HepG2 (cell line): ENCODE results near the gene ELP5. TPM values are rescaled to one million over a fixed set of nuclear protein-coding genes. Genes with fewer than 3 reads are reported as not detected.
A peak's percentile ranks its signal among the peaks of the same experiment; 100 is the strongest.

ENCODE experiments used
- AKAP8 ChIP-seq: sonication (generic); formaldehyde crosslinking; IDR thresholded peaks from 2 replicates; pipeline ENCODE4 v1.5.1; 2020; ENCODE audit warnings: mild to moderate bottlenecking, missing genetic modification reagents
- CREB1 ChIP-seq, 2 experiments: fragments of 450-650 bp in 1 of 2; IDR thresholded peaks; 2 replicates each; pipeline ENCODE4 v1.6.1; 2016 to 2017; ENCODE audit warnings: control low read depth in 1 of 2, mild to moderate bottlenecking in 1 of 2, missing compliant biosample characterization in 1 of 2, missing genetic modification characterization in 1 of 2
- ELK4 ChIP-seq: sonication (generic); formaldehyde crosslinking; IDR thresholded peaks from 2 replicates; pipeline ENCODE4 v1.9.0; 2021; ENCODE audit warnings: missing genetic modification reagents, borderline replicate concordance
- FOXO1 ChIP-seq: sonication (generic); formaldehyde crosslinking; IDR thresholded peaks from 2 replicates; pipeline ENCODE4 v1.4.0; 2020; ENCODE audit warnings: missing genetic modification reagents
- GFI1 ChIP-seq: sonication (generic); formaldehyde crosslinking; IDR thresholded peaks from 2 replicates; pipeline ENCODE4 v1.5.0; 2020; ENCODE audit warnings: missing genetic modification reagents, mild to moderate bottlenecking, borderline replicate concordance
- HNRNPH1 ChIP-seq: fragments of 200-400 bp; formaldehyde crosslinking; optimal IDR thresholded peaks from 2 replicates; pipeline ENCODE3; 2017; ENCODE audit warnings: mild to moderate bottlenecking, low read depth, low read length
- HNRNPK ChIP-seq: fragments of 200-400 bp; formaldehyde crosslinking; IDR thresholded peaks from 2 replicates; pipeline ENCODE4 v1.6.1; 2018; ENCODE audit warnings: low read length, low read depth, moderate library complexity, mild to moderate bottlenecking; ENCODE audit not compliant: poor library complexity, severe bottlenecking
- JUND ChIP-seq: sonication (generic); formaldehyde crosslinking; IDR thresholded peaks from 2 replicates; pipeline ENCODE4 v1.8.0; 2022; ENCODE audit warnings: mild to moderate bottlenecking, missing genetic modification reagents
- KDM5A ChIP-seq: fragments of 200-600 bp; sonication (generic); IDR thresholded peaks from 2 replicates; pipeline ENCODE4 v1.7.0; 2018; ENCODE audit warnings: antibody characterized with exemption, mild to moderate bottlenecking, low read length, borderline replicate concordance
- NCOR1 ChIP-seq: fragments of 200-600 bp; sonication (generic); IDR thresholded peaks from 2 replicates; pipeline ENCODE4 v1.7.0; 2017; ENCODE audit warnings: antibody characterized with exemption, low read length, borderline replicate concordance
- NR2F1 ChIP-seq, 2 experiments: fragments of 450-650 bp in 1 of 2; formaldehyde crosslinking in 1 of 2; IDR thresholded peaks; 2 replicates each; pipeline versions ENCODE4 v1.5.0 to v1.6.1; 2016 to 2020; ENCODE audit warnings: mild to moderate bottlenecking in 1 of 2, missing compliant biosample characterization in 1 of 2, missing genetic modification reagents in 1 of 2, moderate library complexity in 1 of 2
- PRDM4 ChIP-seq: sonication (generic); formaldehyde crosslinking; IDR thresholded peaks from 2 replicates; pipeline ENCODE4 v1.9.0; 2021; ENCODE audit warnings: missing genetic modification reagents, borderline replicate concordance
- REL ChIP-seq: sonication (generic); formaldehyde crosslinking; conservative IDR thresholded peaks from 2 replicates; pipeline ENCODE4 v1.8.0; 2022; ENCODE audit warnings: mild to moderate bottlenecking, missing genetic modification reagents, moderate library complexity
- SIX1 ChIP-seq: sonication (generic); formaldehyde crosslinking; IDR thresholded peaks from 2 replicates; pipeline ENCODE4 v1.4.0; 2020; ENCODE audit warnings: missing genetic modification reagents, borderline replicate concordance
- YEATS4 ChIP-seq: sonication (generic); formaldehyde crosslinking; IDR thresholded peaks from 2 replicates; pipeline ENCODE4 v1.4.0; 2020; ENCODE audit warnings: missing genetic modification reagents, borderline replicate concordance
- ZFYVE20 ChIP-seq: sonication (generic); formaldehyde crosslinking; IDR thresholded peaks from 2 replicates; pipeline ENCODE4 v1.8.0; 2023; ENCODE audit warnings: low read depth, mild to moderate bottlenecking, moderate library complexity, missing genetic modification reagents, borderline replicate concordance
- ZNF160 ChIP-seq: sonication (generic); formaldehyde crosslinking; IDR thresholded peaks from 2 replicates; pipeline ENCODE4 v1.8.0; 2022; ENCODE audit warnings: mild to moderate bottlenecking, inconsistent platforms, missing genetic modification reagents
- ZNF446 ChIP-seq: sonication (generic); formaldehyde crosslinking; IDR thresholded peaks from 2 replicates; pipeline ENCODE4 v1.5.0; 2020; ENCODE audit warnings: mild to moderate bottlenecking, missing genetic modification reagents
- ZNF484 ChIP-seq: sonication (generic); formaldehyde crosslinking; IDR thresholded peaks from 2 replicates; pipeline ENCODE4 v1.5.1; 2020; ENCODE audit warnings: mild to moderate bottlenecking, low read depth, missing genetic modification reagents, borderline replicate concordance
- ZNF761 ChIP-seq: sonication (generic); formaldehyde crosslinking; conservative IDR thresholded peaks from 2 replicates; pipeline ENCODE4 v1.4.0; 2020; ENCODE audit warnings: mild to moderate bottlenecking, missing genetic modification reagents
- polyA plus RNA-seq, 8 experiments: library from polyadenylated mRNA; depleted of rRNA in 3 of 8; stranded (reverse) in 7 of 8; unstranded in 1 of 8; fragments of >200 nt; fragmentation: Illumina TruSeq in 4 of 8; extraction: Trizol in 4 of 8; gene quantifications; 2 replicates each; pipeline versions ENCODE4 v1.2.1 to v1.2.3, GENCODE V29; 2011 to 2016; ENCODE audit warnings: low read depth in 4 of 8, missing spikeins in 1 of 8, mixed read lengths in 1 of 8; ENCODE audit not compliant: insufficient read depth in 1 of 8
- total RNA-seq, 5 experiments: library from RNA; depleted of rRNA; stranded (reverse); fragments of >200 nt; fragmentation: Illumina TruSeq; extraction: Trizol; gene quantifications; 2 replicates each; pipeline ENCODE4 v1.2.3, GENCODE V29; 2016; ENCODE audit warnings: low read depth in 1 of 5
- TF ChIP-seq, protein P1 (sequence below): sonication (generic); formaldehyde crosslinking; conservative IDR thresholded peaks from 2 replicates; pipeline ENCODE4 v1.8.0; 2022; ENCODE audit warnings: missing genetic modification reagents
- TF ChIP-seq, protein P2 (sequence below): sonication (generic); formaldehyde crosslinking; IDR thresholded peaks from 2 replicates; pipeline ENCODE4 v1.8.0; 2022; ENCODE audit warnings: missing genetic modification reagents, mild to moderate bottlenecking, inconsistent platforms, borderline replicate concordance

Gene ELP5
- total and polyA plus RNA-seq, 2 of the 13 experiments (the other 11 are each of a cell fraction or from before 2014, with no cell fraction given) = 67.6 to 69.8 TPM

DNA sequence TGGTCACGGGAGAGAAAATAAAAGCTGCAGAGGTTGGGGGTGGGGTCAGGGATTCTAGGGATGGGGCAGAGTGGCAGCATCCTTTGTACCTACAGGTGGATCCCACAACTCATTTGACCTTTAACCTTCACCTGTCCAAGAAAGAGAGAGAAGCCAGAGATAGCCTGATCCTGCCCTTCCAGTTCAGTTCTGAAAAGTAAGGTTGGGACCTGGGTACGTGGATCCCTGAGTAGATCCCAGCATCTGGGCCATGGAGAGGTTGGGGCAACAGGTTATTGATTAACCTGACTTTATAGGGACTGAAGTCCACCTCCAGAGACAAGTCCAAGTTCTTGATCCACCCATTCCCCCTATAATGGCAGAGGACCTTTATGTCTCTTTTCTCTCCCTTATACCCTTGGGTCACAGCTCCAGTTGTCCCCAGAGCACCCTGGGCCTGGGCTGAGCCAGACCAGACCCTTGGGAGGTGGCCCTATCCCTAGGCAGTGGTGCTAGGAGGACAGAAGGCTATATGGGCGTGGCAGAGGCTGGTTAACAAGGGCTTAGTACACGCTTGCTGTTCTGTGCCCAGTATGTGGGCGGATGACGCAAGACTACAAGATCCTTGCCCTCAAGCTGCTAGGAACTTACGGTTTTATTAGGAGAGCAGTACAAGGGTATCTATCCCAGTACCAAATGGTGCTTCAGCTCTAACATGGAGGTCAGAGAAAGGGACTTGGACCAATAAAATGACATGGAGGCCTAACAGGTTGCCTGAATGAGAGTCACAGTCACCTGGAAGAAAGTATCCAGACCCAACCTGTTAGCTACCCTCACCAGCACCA lies 6.9 kb downstream of the ELP5 start (continued):
- TF ChIP-seq, protein P1, sequence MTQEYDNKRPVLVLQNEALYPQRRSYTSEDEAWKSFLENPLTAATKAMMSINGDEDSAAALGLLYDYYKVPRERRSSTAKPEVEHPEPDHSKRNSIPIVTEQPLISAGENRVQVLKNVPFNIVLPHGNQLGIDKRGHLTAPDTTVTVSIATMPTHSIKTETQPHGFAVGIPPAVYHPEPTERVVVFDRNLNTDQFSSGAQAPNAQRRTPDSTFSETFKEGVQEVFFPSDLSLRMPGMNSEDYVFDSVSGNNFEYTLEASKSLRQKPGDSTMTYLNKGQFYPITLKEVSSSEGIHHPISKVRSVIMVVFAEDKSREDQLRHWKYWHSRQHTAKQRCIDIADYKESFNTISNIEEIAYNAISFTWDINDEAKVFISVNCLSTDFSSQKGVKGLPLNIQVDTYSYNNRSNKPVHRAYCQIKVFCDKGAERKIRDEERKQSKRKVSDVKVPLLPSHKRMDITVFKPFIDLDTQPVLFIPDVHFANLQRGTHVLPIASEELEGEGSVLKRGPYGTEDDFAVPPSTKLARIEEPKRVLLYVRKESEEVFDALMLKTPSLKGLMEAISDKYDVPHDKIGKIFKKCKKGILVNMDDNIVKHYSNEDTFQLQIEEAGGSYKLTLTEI (CRISPR knock-in tag) = no peak
- TF ChIP-seq, protein P2, sequence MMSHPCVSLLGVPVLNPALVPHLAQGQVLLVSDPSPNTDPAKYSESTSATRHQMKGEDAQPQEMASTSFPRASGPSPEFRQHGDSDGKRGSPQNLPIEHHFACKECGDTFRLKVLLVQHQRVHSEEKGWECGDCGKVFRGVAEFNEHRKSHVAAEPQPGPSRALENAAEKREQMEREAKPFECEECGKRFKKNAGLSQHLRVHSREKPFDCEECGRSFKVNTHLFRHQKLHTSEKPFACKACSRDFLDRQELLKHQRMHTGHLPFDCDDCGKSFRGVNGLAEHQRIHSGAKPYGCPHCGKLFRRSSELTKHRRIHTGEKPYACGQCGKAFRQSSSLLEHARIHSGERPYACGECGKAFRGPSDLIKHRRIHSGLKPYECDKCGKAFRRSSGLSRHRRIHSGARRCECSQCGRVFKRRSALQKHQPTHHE (CRISPR knock-in tag) = no peak
- no peak for TF ChIP-seq NR2F1 (CRISPR knock-in tag; IDR thresholded peaks at IDR 0.05)
- TF ChIP-seq HNRNPK = no peak
- no peak for TF ChIP-seq ZNF160 (CRISPR knock-in tag)
- TF ChIP-seq ZNF761 = no peak
- no peak for TF ChIP-seq AKAP8 (CRISPR knock-in tag)
- peak; percentile 56; the same call in 1 of the 2 replicates for TF ChIP-seq JUND
- no peak for TF ChIP-seq ELK4 (CRISPR knock-in tag)
- peak; percentile 72 for TF ChIP-seq YEATS4
- TF ChIP-seq NCOR1 = peak; percentile 90; the same call in 1 of the 2 replicates
- no peak for TF ChIP-seq ZNF446 (CRISPR knock-in tag)
- TF ChIP-seq ZFYVE20 (CRISPR knock-in tag) = no peak
- no peak for TF ChIP-seq CREB1 (IDR thresholded peaks at IDR 0.05)
- peak; percentile 81 for TF ChIP-seq CREB1 (CRISPR knock-in tag; IDR thresholded peaks at IDR 0.05)
- TF ChIP-seq REL (CRISPR knock-in tag) = no peak
- no peak for TF ChIP-seq SIX1 (CRISPR knock-in tag)
- TF ChIP-seq GFI1 (CRISPR knock-in tag) = no peak
- TF ChIP-seq HNRNPH1 = no peak
- TF ChIP-seq ZNF484 (CRISPR knock-in tag) = no peak
- peak; percentile 7; the same call in 1 of the 2 replicates for TF ChIP-seq FOXO1
- no peak for TF ChIP-seq PRDM4 (CRISPR knock-in tag)
- no peak for TF ChIP-seq KDM5A
